NCI-H2081 (cell line): Measurements from ENCODE around the gene ALKBH4.
"Not testable (repeated sequence)": the region's sequence is repeated elsewhere in the genome, so short reads cannot be mapped to it uniquely, and the experiment has no call there.

Source experiments
- DNase-seq, 2 experiments: peaks; one replicate each; lab custom pipeline; 2025; lab: John Stamatoyannopoulos, UW

The ALKBH4 gene

GRCh38 chr7:102478314-102479208 is 13.9 kb upstream of the ALKBH4 start, which contains the start of gene POLR2J:
Gene POLR2J, minus strand, starts transcription at chr7:102478922. Its CDS starts 62 bp downstream, at chr7:102478860.
- DNase-seq, result not testable (repeated sequence)

GRCh38 chr7:102474736-102475435 is 10.2 kb upstream of the ALKBH4 start:
- not testable (repeated sequence) for DNase-seq

- not testable (repeated sequence) for DNase-seq
Observed at GRCh38 chr7:102474116-102474515, 9.5 kb upstream of the ALKBH4 start.

GRCh38 chr7:102473271-102473991 is 8.8 kb upstream of the ALKBH4 start:
- DNase-seq, result no peak

GRCh38 chr7:102472126-102473041 is 7.7 kb upstream of the ALKBH4 start:
- no peak for DNase-seq

- no peak for DNase-seq
Observed at GRCh38 chr7:102471791-102472125, 7.1 kb upstream of the ALKBH4 start.

- DNase-seq, result no peak
Observed at GRCh38 chr7:102469972-102470825, 5.5 kb upstream of the ALKBH4 start.

GRCh38 chr7:102469351-102469971 is 4.8 kb upstream of the ALKBH4 start:
- DNase-seq, result no peak

GRCh38 chr7:102468478-102469350 is 4.1 kb upstream of the ALKBH4 start:
- no peak for DNase-seq

GRCh38 chr7:102467581-102468477 is 3.2 kb upstream of the ALKBH4 start:
- DNase-seq, result no peak

GRCh38 chr7:102466097-102466496 is 1.4 kb upstream of the ALKBH4 start:
- no peak for DNase-seq

GRCh38 chr7:102463841-102464576 is 654 bp downstream of the ALKBH4 start:
- DNase-seq, result no peak

- DNase-seq, result no peak
Observed at GRCh38 chr7:102460467-102460866, 4.2 kb downstream of the ALKBH4 start.

GRCh38 chr7:102459221-102459844 is 5.3 kb downstream of the ALKBH4 start:
- no peak for DNase-seq

- DNase-seq, result no peak
Observed at GRCh38 chr7:102457352-102457924, 7.2 kb downstream of the ALKBH4 start.

- no peak for DNase-seq
Observed at GRCh38 chr7:102456327-102456726, 8.3 kb downstream of the ALKBH4 start.
